Measurements from ENCODE around the gene MARS1.
"Not testable (repeated sequence)": the region's sequence is repeated elsewhere in the genome, so short reads cannot be mapped to it uniquely, and the experiment has no call there.

Gene MARS1

DNA sequence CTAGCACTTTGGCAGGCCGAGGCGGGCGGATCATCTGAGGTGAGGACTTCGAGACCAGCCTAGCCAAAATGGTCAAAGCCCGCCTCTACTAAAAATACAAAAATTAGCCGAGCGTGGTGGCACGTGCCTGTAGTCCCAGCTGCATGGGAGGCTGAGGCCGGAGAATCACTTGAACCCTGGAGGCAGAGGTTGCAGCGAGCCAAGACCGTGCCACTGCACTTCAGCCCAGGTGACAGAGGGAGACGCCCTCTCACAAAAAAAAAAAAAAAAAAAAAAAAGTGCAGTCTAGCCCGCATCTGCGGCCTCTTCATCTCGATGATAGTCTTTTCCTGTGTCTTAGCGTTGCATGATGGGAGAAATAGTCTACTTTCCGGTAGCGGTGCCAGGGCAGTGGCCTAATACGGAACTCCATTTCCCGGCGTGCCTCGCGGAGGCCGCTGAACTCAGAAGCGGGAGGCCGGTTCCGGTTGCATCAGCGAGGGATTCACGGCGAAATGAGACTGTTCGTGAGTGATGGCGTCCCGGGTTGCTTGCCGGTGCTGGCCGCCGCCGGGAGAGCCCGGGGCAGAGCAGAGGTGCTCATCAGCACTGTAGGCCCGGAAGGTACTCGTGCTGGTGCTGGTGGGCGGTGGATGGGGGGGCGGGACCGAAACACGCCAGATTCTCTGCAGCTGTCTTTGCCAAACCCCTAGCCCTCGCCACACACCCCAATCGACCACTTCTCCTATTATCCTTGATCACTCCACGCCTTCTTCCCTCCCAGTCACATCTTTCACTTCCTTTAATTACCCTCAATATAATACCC lies at the start of gene MARS1:
Gene MARS1, plus strand, starts transcription at position 472 of the 805 bp plus-strand sequence. Its CDS starts 23 bp downstream, at position 495.
- DNase-seq (ENCODE audit: low read depth) = peak; percentile 96

DNA sequence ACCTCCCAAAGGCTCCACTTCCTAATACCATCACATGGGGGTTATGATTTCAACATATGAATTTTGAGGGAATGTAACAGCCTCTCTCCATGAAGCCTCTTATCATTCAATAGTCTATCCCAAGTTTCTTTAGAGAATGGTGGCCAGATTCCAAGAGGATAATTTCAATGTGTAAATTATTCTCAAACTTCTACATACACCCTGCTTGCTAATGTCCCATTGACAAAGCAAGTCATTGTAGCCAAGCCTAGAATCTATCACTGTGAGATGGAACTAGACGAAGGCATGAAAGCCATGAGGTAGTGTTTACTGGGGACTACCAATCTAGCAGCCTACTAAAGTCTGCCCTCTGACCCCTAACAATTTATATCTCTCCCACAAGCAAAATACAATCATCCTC lies 49.5 kb upstream of the MARS1 start:
- no peak for DNase-seq (ENCODE audit: low read depth)

DNA sequence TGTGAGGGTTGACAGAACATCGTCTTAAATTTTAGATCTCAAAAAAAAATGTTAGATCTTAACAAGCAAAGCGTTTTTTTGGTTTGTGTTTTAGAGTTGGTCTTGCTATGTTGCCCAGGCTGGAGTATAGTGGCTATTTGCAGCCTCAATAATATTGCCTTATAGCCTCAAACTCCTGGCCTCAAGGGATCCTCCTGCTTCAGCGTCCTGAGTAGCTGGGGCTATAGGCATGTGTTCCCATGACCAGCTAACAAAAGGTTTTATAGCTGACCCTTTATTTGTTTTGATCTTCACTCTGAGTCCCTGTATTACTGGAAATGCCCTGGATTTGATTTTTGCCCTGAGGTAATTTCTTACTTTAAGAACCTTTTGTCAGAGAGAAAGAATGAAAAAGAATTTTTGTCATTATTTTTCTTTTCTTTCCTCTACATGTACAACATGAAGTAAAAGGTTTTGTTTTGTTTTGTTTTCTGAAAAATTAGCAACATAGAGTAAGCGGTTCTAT lies 48.1 kb upstream of the MARS1 start:
- no peak for DNase-seq (ENCODE audit: low read depth)

DNA sequence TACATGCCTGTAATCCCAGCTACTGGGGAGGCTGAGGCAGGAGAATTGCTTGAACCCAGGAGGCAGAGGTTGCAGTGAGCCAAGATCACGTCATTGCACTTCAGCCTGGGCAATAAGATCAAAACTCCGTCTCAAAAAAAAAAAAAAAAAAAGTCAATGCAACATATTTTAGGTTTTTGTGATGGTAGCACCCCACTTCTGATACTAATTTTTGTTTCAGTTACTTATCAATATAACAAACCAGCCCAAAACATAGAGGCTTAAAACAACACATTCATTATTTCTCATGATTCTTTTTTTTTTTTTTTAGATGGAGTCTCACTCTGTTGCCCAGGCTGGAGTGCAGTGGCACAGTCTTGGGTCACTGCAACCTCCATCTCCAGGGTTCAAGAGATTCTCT lies 46.5 kb upstream of the MARS1 start:
- DNase-seq (ENCODE audit: low read depth) = not testable (repeated sequence)

DNA sequence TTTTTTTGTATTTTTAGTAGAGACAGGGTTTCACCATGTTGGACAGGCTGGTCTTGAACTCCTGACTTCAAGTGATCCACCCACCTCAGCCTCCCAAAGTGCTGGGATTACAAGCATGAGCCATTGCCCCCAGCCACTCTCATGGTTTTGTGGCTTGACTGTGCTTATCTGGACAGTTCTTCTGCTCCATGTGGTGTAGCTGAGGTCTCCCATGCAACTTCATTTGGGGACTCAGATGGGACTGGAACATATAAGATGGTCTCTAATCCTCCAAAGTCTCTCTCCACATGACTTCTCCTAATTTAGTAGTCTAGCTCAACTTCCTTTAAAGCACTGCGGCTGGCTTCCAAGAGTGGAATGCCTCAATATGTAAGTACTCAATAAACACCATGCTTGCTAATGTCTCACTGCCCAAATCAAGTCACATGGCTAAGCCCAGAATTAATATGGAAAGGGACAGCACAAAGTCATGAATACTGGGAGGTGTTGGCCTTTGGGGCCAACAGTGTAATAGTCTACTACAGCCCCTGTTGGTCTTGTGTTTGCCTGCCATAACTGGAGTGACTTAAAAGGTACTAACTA lies 45.9 kb upstream of the MARS1 start:
- DNase-seq (ENCODE audit: low read depth) = no peak

DNA sequence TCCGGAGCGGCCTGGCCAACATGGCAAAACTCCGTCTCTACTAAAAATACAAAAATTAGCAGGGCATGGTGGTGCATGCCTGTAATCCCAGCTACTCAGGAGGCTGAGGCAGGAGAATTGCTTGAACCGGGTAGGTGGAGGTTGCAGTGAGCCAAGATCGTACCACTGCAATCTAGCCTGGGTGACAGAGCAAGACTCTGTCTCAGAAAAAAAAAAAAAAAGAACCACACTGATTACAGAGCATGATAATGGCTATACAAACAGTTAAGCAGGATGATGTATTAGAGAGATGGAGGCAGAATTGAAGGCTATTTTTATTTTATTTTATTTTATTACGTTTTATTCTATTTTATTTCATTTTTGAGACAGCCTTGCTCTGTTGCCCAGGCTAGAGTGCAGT lies 43.5 kb upstream of the MARS1 start:
- DNase-seq (ENCODE audit: low read depth) = not testable (repeated sequence)

DNA sequence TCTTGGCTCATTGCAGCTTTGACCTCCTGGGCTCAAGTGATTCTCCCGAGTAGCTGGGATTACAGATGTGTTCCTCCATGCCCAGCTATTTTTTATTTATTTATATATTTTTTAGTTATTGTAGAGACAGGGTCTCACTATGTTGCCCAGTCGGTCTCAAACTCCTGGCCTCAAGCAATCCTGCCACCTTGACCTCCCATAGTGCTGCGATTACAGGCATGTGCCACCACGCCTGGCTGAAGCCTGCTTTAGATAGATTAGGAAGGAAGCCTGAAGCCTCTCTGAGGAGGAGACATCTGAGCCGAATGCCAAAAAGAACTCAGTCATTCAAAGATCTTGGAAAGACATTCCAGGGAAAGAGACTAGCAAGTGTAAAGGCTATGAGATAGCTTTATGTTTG lies 43.1 kb upstream of the MARS1 start:
- DNase-seq (ENCODE audit: low read depth) = no peak

DNA sequence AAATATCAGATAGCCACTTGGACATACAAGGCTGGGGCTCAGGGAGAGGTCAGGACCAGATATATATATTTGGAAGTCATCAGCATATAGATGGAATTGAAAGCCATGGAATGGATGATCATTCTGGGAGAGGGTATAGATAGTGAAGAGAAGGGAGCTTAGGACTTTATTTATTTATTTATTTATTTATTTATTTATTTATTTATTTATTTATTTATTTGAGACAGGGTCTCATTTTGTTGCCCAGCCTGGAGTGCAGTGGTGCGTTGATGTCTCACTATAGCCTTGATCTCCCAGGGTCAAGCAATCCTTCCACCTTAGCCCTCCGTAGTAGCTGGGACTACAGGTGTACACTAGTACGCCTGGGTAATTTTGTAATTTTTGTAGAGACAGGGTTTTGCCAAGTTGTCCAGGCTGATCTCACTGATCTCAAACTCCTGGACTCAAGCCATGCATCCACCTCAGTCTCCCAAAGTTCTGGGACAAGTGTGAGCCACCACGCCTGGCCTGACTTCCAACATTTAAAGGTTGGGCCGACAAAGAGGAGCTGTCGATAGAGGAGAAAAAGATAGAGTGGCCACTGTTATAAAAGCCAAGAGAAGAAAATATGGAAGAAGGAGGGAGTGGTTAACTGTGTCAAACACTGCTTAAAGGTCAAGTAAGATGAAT lies 41.4 kb upstream of the MARS1 start:
- DNase-seq (ENCODE audit: low read depth) = no peak

DNA sequence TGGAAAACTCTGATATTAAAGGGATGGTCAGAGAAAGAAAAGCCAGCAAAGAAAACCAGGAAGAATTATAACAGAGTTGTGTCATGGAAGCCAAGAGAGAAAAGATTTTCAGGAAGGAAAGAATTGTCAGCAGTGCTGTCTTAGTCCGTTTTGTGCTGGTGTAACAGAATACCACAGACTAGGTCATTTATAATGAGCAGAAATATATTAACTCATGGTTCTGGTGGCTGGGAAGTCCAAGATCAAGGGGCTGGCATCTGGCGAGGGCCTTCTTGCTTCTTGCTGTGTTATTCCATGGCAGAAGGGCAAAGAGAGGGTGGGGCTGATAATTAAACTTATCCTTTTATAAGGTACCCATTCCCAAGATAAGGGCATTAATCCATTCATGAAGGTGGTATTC lies 39.2 kb upstream of the MARS1 start:
- no peak for DNase-seq (ENCODE audit: low read depth)

DNA sequence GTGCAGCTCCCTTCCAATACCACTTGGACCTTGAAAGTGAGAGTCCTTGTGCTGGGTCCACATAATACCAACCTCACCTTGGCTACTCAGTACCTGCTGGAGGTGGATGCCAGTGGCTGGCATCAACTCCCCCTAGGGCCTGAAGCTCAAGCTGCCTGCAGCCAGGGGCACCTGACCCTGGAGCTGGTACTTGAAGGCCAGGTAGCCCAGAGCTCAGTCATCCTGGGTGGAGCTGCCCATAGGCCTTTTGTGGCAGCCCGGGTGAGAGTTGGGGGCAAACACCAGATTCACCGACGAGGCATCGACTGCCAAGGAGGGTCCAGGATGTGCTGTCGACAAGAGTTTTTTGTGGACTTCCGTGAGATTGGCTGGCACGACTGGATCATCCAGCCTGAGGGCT lies 38.5 kb upstream of the MARS1 start:
- no peak for DNase-seq (ENCODE audit: low read depth)

DNA sequence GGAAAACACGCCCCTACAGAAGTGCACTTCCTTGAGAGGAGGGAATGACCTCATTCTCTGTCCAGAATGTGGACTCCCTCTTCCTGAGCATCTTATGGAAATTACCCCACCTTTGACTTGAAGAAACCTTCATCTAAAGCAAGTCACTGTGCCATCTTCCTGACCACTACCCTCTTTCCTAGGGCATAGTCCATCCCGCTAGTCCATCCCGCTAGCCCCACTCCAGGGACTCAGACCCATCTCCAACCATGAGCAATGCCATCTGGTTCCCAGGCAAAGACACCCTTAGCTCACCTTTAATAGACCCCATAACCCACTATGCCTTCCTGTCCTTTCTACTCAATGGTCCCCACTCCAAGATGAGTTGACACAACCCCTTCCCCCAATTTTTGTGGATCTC lies 37.8 kb upstream of the MARS1 start:
- no peak for DNase-seq (ENCODE audit: low read depth)

DNA sequence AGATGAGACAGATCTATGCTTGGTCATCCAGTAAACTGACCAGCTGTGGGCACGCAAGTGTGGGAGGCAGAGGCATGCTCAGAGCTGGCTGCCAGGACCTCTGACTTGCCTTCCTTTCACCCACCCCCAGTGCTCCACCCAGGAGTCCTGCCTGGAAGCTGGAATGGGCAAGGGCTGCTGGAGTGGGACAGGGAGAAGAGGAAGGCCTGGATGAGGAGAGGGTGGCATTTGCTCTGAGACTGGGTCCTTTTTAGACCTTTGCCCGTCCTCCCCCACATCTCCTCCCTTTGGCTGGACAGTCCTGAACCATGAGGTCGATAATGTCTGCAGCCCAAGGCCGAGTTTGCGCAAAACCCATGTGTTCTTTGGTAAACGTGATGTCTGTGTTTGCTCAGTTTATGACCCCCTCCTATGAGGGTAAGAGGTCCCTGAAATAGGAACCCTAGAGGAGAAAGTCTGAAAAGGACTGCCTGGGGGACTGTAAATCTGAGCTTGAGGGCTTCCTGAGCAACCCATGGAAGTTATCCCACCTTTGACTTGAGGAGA lies 36.6 kb upstream of the MARS1 start:
- DNase-seq (ENCODE audit: low read depth) = peak; percentile 23

DNA sequence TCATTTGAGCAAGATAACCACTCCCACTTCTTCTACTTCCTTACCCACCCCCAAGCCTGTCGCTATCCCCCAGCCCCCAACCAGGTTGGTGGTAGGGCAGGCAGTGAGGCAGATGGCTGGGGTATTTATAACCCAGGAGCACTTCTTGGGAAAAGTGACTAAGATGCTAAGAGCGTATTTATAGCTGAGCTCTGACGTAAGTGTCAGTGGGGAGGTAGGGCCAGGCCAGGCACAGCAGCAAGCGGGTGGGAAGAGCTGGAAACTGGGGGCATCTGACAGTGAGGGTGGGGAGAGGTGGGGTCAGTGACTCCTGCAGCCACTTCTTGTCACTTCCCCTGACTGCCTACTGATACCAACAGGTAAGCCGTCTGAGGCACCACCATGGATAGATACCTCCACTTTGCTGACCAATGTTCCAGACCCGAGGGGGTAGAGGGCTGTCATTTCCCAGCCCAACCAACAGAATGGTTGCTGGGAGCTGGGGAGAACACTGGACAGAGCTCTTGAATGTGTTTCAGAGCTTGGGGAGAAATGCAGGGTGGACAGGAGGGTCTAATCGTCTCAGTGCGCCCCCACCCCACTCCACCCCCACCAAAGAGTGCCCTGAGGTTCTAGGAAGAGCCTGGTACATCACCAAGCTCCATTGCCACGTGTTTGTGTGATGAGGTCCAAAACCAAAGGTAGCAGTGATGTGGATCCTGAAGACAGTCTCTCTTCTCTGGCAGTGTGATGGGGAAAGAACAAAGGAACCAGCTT lies 35.5 kb upstream of the MARS1 start:
- DNase-seq (ENCODE audit: low read depth) = peak; percentile 88

DNA sequence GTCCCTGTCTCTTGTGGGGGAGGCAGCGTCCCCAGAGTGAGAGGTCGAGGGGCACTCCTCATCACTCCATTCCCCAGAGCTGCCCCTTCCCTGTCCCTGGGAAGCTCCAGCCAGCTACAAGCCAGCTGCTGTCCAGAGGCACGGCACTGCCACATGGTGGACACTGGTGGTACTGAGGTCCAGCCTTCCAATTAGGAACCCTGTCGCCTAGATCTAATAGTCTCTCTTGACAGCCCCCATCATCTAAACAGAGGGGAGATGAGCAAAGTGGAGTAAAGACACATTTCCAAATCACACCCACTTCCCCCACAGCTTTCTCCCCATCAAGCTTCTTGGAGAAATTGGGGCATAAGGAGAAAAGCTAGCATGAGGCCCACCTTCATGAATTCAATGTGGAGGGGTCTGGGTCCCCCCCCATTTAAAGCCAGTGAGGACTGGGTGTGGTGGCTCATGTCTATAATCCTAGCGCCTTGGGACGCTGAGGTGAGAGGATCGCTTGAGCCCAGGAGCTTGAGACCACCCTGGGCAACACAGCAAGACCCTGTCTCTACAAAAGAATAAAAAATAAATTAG lies 34.8 kb upstream of the MARS1 start:
- DNase-seq (ENCODE audit: low read depth) = peak; percentile 58

DNA sequence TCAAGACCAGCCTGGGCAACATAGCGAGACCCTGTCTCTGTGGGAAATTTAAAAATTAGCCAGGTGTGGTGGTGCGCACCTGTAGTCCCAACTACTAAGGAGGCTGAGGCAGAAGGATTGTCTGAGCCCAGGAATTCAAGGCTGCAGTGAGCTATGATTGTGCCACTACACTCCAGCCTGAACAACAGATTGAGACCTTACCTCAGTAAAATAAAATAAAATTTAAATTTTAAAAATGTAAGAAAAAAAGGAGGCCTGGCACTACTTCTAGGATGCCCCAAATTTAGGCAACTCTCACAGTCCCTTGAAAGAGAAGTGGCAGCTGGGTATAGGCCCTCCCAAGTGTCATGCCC lies 33.7 kb upstream of the MARS1 start:
- no peak for DNase-seq (ENCODE audit: low read depth)

DNA sequence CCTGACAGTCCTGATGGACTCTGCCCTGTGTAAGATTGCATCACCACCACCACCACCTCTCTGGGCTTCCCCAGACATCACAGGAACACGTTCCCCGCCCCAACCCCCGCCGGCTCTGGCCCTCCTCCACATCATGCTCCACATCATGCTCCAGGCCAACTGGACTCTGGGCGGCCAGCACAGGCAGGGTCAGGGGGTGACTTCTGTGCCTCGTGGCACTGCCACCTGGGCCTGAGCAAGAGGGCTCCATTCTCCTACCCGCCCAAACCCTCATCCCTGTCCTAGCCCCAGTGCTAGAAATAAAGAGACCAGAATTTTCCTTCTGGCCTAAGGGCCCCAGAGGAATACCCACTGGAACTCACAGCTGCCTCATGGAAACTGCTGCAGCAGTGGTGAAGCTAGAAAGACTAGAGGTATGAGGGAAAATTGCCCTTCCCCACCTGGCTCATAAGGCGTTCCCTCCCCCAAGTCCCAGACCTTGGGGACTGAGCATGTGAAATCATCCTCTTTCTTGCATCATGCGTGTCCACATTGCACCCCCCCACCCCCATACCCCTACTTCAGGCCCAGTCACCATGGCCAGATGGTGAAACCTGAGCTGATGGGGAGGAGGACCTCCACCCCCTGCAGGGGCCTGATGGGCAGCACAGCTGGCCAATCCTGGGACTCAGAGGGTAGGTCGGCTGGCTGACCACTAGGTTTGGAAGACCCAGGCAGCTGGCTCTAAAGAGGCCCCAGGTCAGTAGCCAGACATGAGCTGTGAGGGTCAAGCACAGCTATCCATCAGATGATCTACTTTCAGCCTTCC lies 33.1 kb upstream of the MARS1 start, which contains the start of gene INHBE:
Gene INHBE, plus strand, starts transcription at position 742 of the 808 bp plus-strand sequence. CDS start 230 bp downstream, outside the sequence.
- DNase-seq (ENCODE audit: low read depth) = peak; percentile 74

DNA sequence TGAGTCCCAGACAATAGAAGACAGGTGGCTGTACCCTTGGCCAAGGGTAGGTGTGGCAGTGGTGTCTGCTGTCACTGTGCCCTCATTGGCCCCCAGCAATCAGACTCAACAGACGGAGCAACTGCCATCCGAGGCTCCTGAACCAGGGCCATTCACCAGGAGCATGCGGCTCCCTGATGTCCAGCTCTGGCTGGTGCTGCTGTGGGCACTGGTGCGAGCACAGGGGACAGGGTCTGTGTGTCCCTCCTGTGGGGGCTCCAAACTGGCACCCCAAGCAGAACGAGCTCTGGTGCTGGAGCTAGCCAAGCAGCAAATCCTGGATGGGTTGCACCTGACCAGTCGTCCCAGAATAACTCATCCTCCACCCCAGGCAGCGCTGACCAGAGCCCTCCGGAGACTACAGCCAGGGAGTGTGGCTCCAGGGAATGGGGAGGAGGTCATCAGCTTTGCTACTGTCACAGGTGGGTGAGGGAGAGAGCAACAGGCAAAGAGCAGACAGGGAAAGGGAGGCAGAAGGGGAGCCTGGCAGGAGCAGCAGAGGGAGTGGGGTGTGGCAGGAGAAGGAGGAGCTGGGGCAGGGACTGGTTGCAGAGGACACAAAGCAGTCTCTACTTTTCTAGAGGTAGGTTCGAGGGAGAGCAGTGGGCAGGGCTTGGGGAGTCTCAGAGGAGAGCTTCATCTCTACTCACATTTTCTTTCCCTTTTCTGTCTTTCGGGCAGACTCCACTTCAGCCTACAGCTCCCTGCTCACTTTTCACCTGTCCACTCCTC lies 32.3 kb upstream of the MARS1 start:
- no peak for DNase-seq (ENCODE audit: low read depth)

DNA sequence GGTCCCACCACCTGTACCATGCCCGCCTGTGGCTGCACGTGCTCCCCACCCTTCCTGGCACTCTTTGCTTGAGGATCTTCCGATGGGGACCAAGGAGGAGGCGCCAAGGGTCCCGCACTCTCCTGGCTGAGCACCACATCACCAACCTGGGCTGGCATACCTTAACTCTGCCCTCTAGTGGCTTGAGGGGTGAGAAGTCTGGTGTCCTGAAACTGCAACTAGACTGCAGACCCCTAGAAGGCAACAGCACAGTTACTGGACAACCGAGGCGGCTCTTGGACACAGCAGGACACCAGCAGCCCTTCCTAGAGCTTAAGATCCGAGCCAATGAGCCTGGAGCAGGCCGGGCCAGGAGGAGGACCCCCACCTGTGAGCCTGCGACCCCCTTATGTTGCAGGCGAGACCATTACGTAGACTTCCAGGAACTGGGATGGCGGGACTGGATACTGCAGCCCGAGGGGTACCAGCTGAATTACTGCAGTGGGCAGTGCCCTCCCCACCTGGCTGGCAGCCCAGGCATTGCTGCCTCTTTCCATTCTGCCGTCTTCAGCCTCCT lies 31.6 kb upstream of the MARS1 start:
- DNase-seq (ENCODE audit: low read depth) = peak; percentile 29

DNA sequence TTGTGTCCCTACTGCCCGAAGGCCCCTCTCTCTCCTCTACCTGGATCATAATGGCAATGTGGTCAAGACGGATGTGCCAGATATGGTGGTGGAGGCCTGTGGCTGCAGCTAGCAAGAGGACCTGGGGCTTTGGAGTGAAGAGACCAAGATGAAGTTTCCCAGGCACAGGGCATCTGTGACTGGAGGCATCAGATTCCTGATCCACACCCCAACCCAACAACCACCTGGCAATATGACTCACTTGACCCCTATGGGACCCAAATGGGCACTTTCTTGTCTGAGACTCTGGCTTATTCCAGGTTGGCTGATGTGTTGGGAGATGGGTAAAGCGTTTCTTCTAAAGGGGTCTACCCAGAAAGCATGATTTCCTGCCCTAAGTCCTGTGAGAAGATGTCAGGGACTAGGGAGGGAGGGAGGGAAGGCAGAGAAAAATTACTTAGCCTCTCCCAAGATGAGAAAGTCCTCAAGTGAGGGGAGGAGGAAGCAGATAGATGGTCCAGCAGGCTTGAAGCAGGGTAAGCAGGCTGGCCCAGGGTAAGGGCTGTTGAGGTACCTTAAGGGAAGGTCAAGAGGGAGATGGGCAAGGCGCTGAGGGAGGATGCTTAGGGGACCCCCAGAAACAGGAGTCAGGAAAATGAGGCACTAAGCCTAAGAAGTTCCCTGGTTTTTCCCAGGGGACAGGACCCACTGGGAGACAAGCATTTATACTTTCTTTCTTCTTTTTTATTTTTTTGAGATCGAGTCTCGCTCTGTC lies 31.0 kb upstream of the MARS1 start:
- no peak for DNase-seq (ENCODE audit: low read depth)

All from amniotic epithelial cell (primary cell).